Liver (tissue), 2 donors: ENCODE measurements around the gene NANOS1.

Experiments used
- CTCF ChIP-seq: fragments of 150-350 bp; IDR thresholded peaks from 2 replicates; pipeline ENCODE4 v1.5.1; 2017; ENCODE audit warnings: improper control_type of control experiment, low read depth, low read length; ENCODE audit not compliant: missing input control
- FOXA1 ChIP-seq: IDR thresholded peaks from 2 replicates; pipeline ENCODE4 v1.6.1; 2016; ENCODE audit warnings: antibody characterized with exemption
- donor health status: healthy.

- TF ChIP-seq FOXA1, result no peak
- TF ChIP-seq CTCF, result peak; percentile 24
Measured at GRCh38 chr10:119028900-119029612, 458 bp upstream of the NANOS1 start.
